Panc1 (cell line): Measurements from ENCODE around the gene PEX7. TPM values are rescaled to one million over a fixed set of nuclear protein-coding genes. Genes with fewer than 3 reads are reported as not detected.

Experiments used
- ATAC-seq: fragments of 200-7000 bp; cut with Tn5 transposase; 2 replicates; pipeline ENCODE4 v1.9.1; 2020; ENCODE audit warnings: mild to moderate bottlenecking, moderate library complexity
- BruUV-seq: library from RNA; stranded (reverse); fragments of 400-500 nt; replicated peaks from 2 replicates; lab custom pipeline; 2021; lab: Mats Ljungman, UMichigan
- CTCF ChIA-PET: fragments of 300-600 bp; sonication (Branson Sonifier 250); formaldehyde crosslinking; loops from one replicate; lab custom pipeline; 2022; ENCODE audit warnings: antibody characterized with exemption; lab: Charles Lee
- POLR2A ChIA-PET: fragments of 300-600 bp; sonication (Branson Sonifier 250); formaldehyde crosslinking; loops from one replicate; lab custom pipeline; 2022; ENCODE audit warnings: antibody characterized with exemption; lab: Charles Lee
- DNase-seq: peaks from one replicate; pipeline ENCODE4 v3.0.0-alpha.2; 2010; ENCODE audit warnings: low read depth, low spot score
- H3K27ac ChIP-seq: 2 replicates; pipeline ENCODE4 v1.5.1; 2011; ENCODE audit warnings: mild to moderate bottlenecking, low read length, inconsistent platforms
- H3K27me3 ChIP-seq: fragments of 200-500 bp; sonication (Bioruptor generic); 2 replicates; pipeline ENCODE4 v1.6.0; 2014; ENCODE audit warnings: low read length, inconsistent platforms; ENCODE audit not compliant: control insufficient read depth, insufficient read depth
- H3K36me3 ChIP-seq: fragments of 200-500 bp; sonication (Bioruptor generic); 2 replicates; pipeline ENCODE4 v1.5.1; 2014; ENCODE audit warnings: inconsistent platforms, mild to moderate bottlenecking, low read length, moderate library complexity; ENCODE audit not compliant: control insufficient read depth, insufficient read depth
- H3K4me1 ChIP-seq: 2 replicates; pipeline ENCODE4 v1.5.1; 2011; ENCODE audit warnings: inconsistent platforms, mild to moderate bottlenecking, low read length, moderate library complexity; ENCODE audit not compliant: control insufficient read depth, insufficient read depth
- H3K4me3 ChIP-seq, 2 experiments: 2 replicates each; pipeline ENCODE4 v1.5.1; 2011 to 2012; ENCODE audit warnings: low read depth in 2 of 2, low read length in 2 of 2, mild to moderate bottlenecking in 2 of 2, inconsistent platforms in 1 of 2, moderate library complexity in 1 of 2
- H3K9me3 ChIP-seq: fragments of 200-500 bp; sonication (Bioruptor generic); 2 replicates; pipeline ENCODE4 v1.5.1; 2014; ENCODE audit warnings: low read depth, mild to moderate bottlenecking, inconsistent platforms, low read length, moderate library complexity; ENCODE audit not compliant: control insufficient read depth, insufficient read depth
- POLR2AphosphoS5 ChIP-seq: IDR thresholded peaks from 2 replicates; pipeline ENCODE4 v1.6.1; 2012; ENCODE audit warnings: mild to moderate bottlenecking, low read depth, low read length, moderate library complexity
- SIN3A ChIP-seq: IDR thresholded peaks from 2 replicates; pipeline ENCODE4 v1.6.1; 2012; ENCODE audit warnings: low read depth, mild to moderate bottlenecking, low read length, moderate library complexity, borderline replicate concordance; ENCODE audit not compliant: insufficient read depth
- TCF7L2 ChIP-seq: IDR thresholded peaks from 2 replicates; pipeline ENCODE4 v1.6.1; 2011; ENCODE audit warnings: mild to moderate bottlenecking, low read depth, low read length, inconsistent platforms
- in situ Hi-C: cut with HindIII; loops from 2 replicates; pipeline ENCODE4 v1.10.0; 2016; ENCODE audit warnings: low sequenced_read_pairs, low pct_unique_long_range_greater_than_20kb
- intact Hi-C: fragments of 100-400 bp; cut with micrococcal nuclease; formaldehyde crosslinking; loops from one replicate; pipeline ENCODE4 v1.10.0; 2022; ENCODE audit not compliant: unreplicated experiment
- total RNA-seq: library from RNA; stranded (reverse); gene quantifications from one replicate; pipeline ENCODE4 v1.2.1, GENCODE V29; 2021; ENCODE audit not compliant: unreplicated experiment
- TF ChIP-seq, protein P1 (sequence below): fragments of 450-650 bp; IDR thresholded peaks from 2 replicates; pipeline ENCODE4 v1.5.1; 2017; ENCODE audit warnings: mild to moderate bottlenecking
- TF ChIP-seq, protein P2 (sequence below), 2 experiments: IDR thresholded peaks; 2 replicates each; pipeline ENCODE4 v1.6.1; 2011 to 2012; ENCODE audit warnings: low read depth in 2 of 2, control low read depth in 1 of 2, low read length in 1 of 2, mild to moderate bottlenecking in 1 of 2, moderate library complexity in 1 of 2; ENCODE audit not compliant: insufficient read depth in 1 of 2

Gene PEX7
- total RNA-seq, 1 experiment from 2014 or later = 8.8 TPM

DNA sequence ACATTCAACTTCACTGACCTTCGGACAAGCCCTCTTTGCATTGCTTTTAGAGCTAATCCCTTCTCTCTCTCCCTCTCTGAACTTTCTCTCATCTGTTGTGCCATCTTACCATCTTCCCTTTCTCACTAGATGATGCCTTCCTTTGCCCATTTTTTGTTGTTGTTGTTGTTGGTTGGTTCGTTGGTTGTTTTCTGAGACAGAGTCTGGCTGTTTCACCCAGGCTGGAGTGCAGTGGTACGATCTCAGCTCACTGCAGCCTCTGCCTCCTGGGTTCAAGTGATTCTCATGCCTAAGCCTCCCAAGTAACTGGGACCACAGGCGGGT, 49.0 kb upstream of the PEX7 start:
- no peaks in the 10 kb centered on the region for H3K9me3 ChIP-seq
- BruUV-seq = no TSS peak
- H3K27ac ChIP-seq = no peak overlapping the region
- H3K27me3 ChIP-seq = no peaks in the 10 kb centered on the region
- ATAC-seq = no peak
- ChIA-PET POLR2A (no interaction called here), CTCF (no interaction called here)
- TF ChIP-seq SIN3A (no peak), POLR2AphosphoS5 (no peak), TCF7L2 (no peak)
- TF ChIP-seq, protein P1, sequence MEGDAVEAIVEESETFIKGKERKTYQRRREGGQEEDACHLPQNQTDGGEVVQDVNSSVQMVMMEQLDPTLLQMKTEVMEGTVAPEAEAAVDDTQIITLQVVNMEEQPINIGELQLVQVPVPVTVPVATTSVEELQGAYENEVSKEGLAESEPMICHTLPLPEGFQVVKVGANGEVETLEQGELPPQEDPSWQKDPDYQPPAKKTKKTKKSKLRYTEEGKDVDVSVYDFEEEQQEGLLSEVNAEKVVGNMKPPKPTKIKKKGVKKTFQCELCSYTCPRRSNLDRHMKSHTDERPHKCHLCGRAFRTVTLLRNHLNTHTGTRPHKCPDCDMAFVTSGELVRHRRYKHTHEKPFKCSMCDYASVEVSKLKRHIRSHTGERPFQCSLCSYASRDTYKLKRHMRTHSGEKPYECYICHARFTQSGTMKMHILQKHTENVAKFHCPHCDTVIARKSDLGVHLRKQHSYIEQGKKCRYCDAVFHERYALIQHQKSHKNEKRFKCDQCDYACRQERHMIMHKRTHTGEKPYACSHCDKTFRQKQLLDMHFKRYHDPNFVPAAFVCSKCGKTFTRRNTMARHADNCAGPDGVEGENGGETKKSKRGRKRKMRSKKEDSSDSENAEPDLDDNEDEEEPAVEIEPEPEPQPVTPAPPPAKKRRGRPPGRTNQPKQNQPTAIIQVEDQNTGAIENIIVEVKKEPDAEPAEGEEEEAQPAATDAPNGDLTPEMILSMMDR = no peak
- TF ChIP-seq, protein P2, sequence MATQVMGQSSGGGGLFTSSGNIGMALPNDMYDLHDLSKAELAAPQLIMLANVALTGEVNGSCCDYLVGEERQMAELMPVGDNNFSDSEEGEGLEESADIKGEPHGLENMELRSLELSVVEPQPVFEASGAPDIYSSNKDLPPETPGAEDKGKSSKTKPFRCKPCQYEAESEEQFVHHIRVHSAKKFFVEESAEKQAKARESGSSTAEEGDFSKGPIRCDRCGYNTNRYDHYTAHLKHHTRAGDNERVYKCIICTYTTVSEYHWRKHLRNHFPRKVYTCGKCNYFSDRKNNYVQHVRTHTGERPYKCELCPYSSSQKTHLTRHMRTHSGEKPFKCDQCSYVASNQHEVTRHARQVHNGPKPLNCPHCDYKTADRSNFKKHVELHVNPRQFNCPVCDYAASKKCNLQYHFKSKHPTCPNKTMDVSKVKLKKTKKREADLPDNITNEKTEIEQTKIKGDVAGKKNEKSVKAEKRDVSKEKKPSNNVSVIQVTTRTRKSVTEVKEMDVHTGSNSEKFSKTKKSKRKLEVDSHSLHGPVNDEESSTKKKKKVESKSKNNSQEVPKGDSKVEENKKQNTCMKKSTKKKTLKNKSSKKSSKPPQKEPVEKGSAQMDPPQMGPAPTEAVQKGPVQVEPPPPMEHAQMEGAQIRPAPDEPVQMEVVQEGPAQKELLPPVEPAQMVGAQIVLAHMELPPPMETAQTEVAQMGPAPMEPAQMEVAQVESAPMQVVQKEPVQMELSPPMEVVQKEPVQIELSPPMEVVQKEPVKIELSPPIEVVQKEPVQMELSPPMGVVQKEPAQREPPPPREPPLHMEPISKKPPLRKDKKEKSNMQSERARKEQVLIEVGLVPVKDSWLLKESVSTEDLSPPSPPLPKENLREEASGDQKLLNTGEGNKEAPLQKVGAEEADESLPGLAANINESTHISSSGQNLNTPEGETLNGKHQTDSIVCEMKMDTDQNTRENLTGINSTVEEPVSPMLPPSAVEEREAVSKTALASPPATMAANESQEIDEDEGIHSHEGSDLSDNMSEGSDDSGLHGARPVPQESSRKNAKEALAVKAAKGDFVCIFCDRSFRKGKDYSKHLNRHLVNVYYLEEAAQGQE (IDR thresholded peaks at IDR 0.05; ENCODE audit: insufficient read depth in 1 of 2, low read depth in 2 of 2, low read length in 1 of 2) = no peak
- no peaks in the 10 kb centered on the region; the same call in 1 of the 2 replicates for H3K4me1 ChIP-seq
- no peak overlapping the region for H3K4me3 ChIP-seq
- H3K36me3 ChIP-seq = no peaks in the 10 kb centered on the region
- intact Hi-C loops = no loop called here
- in situ Hi-C loops = no loop called here
- no peak for DNase-seq

DNA sequence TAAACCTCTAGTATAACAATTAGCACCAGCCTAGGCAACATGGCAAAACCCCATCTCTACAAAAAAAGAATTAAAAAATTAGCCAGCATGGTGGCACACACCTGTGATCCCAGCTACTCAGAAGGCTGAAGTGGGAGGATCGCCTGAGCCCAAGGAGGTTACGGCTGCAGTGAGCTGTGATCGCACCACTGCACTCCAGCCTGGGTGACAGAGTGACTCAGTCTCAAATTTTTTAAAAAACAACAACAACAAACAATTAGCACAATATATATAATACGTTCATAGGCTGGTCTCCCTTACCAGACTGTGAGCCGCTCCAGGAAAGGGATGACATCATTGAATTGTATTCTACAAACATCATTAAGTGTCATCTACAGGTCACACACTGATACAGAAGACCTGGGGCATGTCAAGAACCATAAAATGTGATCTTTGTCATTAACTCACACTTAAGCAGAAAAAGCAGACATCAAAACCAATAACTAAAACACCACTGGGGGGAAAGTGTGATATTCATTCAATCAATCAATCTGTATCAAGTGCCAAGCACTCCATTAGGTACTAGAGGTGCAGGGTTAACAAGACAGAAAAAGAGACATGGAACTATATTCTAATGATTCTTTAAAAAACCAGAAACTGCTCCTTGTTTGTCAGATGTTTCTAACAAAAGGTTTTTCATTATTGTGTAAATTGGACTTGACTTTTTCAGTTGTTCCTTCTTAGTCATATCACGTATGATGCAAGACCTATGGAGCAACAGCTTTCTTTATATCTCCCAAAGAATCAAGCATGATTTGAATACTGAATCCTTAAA, 48.0 kb upstream of the PEX7 start:
- no peak for ATAC-seq
- no peak overlapping the region for H3K27ac ChIP-seq
- no peaks in the 10 kb centered on the region for H3K9me3 ChIP-seq
- H3K4me1 ChIP-seq = no peaks in the 10 kb centered on the region; the same call in 1 of the 2 replicates
- intact Hi-C loops (no loop called here), in situ Hi-C loops (no loop called here)
- no peaks in the 10 kb centered on the region for H3K36me3 ChIP-seq
- ChIA-PET POLR2A (no interaction called here), CTCF (no interaction called here)
- H3K4me3 ChIP-seq = no peak overlapping the region
- H3K27me3 ChIP-seq = no peaks in the 10 kb centered on the region
- no TSS peak for BruUV-seq
- no peak for DNase-seq
- TF ChIP-seq TCF7L2 = no peak
- TF ChIP-seq SIN3A = no peak
- TF ChIP-seq, protein P2 (IDR thresholded peaks at IDR 0.05; ENCODE audit: insufficient read depth in 1 of 2, low read depth in 2 of 2, low read length in 1 of 2) = no peak
- TF ChIP-seq, protein P1 = no peak
- TF ChIP-seq POLR2AphosphoS5 = no peak
